Kidney epithelial cell (primary cell): Measurements from ENCODE around the gene PALM. TPM values are rescaled to one million over a fixed set of nuclear protein-coding genes. Genes with fewer than 3 reads are reported as not detected.

Experiments used
- DNase-seq: peaks from one replicate; pipeline ENCODE4 v3.0.0-alpha.2; 2010; ENCODE audit warnings: low read depth
- H3K27me3 ChIP-seq: 2 replicates; pipeline ENCODE4 v1.6.0; 2011; ENCODE audit warnings: low read length; ENCODE audit not compliant: control insufficient read depth, insufficient read depth
- H3K36me3 ChIP-seq: 2 replicates; pipeline ENCODE4 v1.5.1; 2011; ENCODE audit warnings: low read length; ENCODE audit not compliant: control insufficient read depth, insufficient read depth
- H3K4me3 ChIP-seq: 2 replicates; pipeline ENCODE4 v1.5.1; 2011; ENCODE audit warnings: low read depth, mild to moderate bottlenecking, control low read depth, low read length
- CTCF ChIP-seq: IDR thresholded peaks from 2 replicates; pipeline ENCODE4 v1.5.1; 2011; ENCODE audit warnings: mild to moderate bottlenecking, moderate library complexity, low read length, control low read depth, inconsistent platforms; ENCODE audit not compliant: insufficient read depth, poor library complexity, severe bottlenecking
- total RNA-seq: library from RNA; depleted of rRNA; stranded (reverse); fragments of >200 nt; gene quantifications from 2 replicates; pipeline ENCODE4 v1.2.3, GENCODE V29; 2015

PALM gene
- total RNA-seq, 1 donor from 2014 or later, result 49.8 TPM

- DNase-seq, result no peak
- no peaks in the 10 kb centered on the region for H3K27me3 ChIP-seq
- H3K36me3 ChIP-seq, result no peaks in the 10 kb centered on the region
- no peak overlapping the region for H3K4me3 ChIP-seq
- no peak for TF ChIP-seq CTCF
Measured at GRCh38 chr19:754530-754929, 45.8 kb downstream of the PALM start.

- H3K36me3 ChIP-seq, result no peaks in the 10 kb centered on the region
- no peaks in the 10 kb centered on the region for H3K27me3 ChIP-seq
- no peak overlapping the region for H3K4me3 ChIP-seq
- DNase-seq, result no peak
- no peak for TF ChIP-seq CTCF
Measured at GRCh38 chr19:755063-755462, 46.3 kb downstream of the PALM start.

- no peak for DNase-seq
- no peak for TF ChIP-seq CTCF
- no peaks in the 10 kb centered on the region for H3K36me3 ChIP-seq
- no peaks in the 10 kb centered on the region for H3K27me3 ChIP-seq
- H3K4me3 ChIP-seq, result no peak overlapping the region
Measured at GRCh38 chr19:756236-756635, 47.5 kb downstream of the PALM start.

GRCh38 chr19:756821-757688, 48.3 kb downstream of the PALM start:
- no peak for TF ChIP-seq CTCF
- no peak for DNase-seq
- Histone ChIP-seq H3K27me3 (no peaks in the 10 kb centered on the region), H3K36me3 (peaks cover 1% of the 10 kb centered on the region), H3K4me3 (no peak overlapping the region)

- no peak overlapping the region for H3K4me3 ChIP-seq
- H3K36me3 ChIP-seq, result peaks cover 1% of the 10 kb centered on the region
- DNase-seq, result no peak
- no peaks in the 10 kb centered on the region for H3K27me3 ChIP-seq
- no peak for TF ChIP-seq CTCF
Measured at GRCh38 chr19:757811-758668, 49.3 kb downstream of the PALM start.
